ENCODE data around the gene MTMR2. TPM values are rescaled to one million over a fixed set of nuclear protein-coding genes. Genes with fewer than 3 reads are reported as not detected.

The MTMR2 gene
- total and polyA plus RNA-seq, 2 donors (not counting 1 experiment from before 2014, with no cell fraction given) = 4.8 to 15.4 TPM

DNA sequence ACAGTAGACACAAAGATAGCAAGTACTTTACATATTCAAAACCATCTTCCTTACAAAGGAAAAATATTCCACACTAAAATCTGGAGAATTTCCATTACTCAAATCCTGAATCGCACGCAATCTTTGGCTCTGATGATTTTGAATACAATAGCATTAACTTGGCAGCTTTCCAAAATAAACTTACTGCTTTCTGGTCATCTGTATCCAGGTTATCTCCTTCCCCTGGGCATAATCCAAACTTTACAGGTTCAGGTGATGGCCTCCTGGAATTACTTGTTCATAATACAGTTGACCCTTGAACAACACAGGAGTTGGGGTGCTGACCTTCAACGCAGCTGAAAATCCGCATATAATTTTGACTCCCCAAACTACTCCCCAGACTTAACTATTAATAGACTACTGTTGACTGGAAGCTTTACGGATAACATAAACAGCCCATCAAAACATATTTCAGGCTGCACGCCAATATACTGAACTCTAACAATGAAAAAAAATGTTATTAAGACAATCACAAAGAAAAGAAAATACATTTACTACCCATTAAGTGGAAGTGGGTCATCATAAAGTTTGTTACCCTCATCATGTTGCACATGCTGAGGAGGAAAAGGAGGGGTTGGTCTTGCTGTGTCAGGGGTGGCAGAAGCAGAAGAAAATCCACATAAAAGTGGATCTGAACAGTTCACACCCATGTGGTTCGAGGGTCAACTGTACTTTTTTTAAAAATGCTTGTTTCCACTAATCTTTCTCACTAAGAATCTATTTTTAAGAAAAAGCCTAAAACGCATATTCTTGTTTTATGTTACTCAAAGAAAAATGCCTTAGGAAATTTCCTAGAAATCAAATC lies 6.5 kb downstream of the MTMR2 start:
- H3K27ac ChIP-seq (ENCODE audit: low read length in 2 of 2) = no peak overlapping the region
- no peaks in the 10 kb centered on the region for H3K27me3 Mint-ChIP-seq
- H3K79me2 ChIP-seq (ENCODE audit: control insufficient read depth, insufficient read depth, low read length) = peaks cover 20% of the 10 kb centered on the region
- DNase-seq = no peak
- no peaks in the 10 kb centered on the region for H3K9me3 ChIP-seq (ENCODE audit: control extremely low read depth in 1 of 3, control insufficient read depth in 2 of 3, insufficient read depth in 1 of 3, low read length in 2 of 3)
- no peak for ATAC-seq (ENCODE audit: low read depth)
- no peak overlapping the region for H2AFZ ChIP-seq (ENCODE audit: insufficient read depth, low read depth, low read length, poor library complexity, severe bottlenecking)
- H3K36me3 ChIP-seq (replicated peaks in 1 of 2; ENCODE audit: control extremely low read depth in 1 of 2, control insufficient read depth in 1 of 2, extremely low read depth in 1 of 2, insufficient read depth in 2 of 2, low read length in 1 of 2) = peaks cover 0 to 3% of the 10 kb centered on the region in 2 experiments
- no peak for TF ChIP-seq EZH2 (IDR thresholded peaks at IDR 0.05; ENCODE audit: borderline replicate concordance, insufficient read depth, low read depth, low read length, poor library complexity, severe bottlenecking)
- TF ChIP-seq, protein P1, sequence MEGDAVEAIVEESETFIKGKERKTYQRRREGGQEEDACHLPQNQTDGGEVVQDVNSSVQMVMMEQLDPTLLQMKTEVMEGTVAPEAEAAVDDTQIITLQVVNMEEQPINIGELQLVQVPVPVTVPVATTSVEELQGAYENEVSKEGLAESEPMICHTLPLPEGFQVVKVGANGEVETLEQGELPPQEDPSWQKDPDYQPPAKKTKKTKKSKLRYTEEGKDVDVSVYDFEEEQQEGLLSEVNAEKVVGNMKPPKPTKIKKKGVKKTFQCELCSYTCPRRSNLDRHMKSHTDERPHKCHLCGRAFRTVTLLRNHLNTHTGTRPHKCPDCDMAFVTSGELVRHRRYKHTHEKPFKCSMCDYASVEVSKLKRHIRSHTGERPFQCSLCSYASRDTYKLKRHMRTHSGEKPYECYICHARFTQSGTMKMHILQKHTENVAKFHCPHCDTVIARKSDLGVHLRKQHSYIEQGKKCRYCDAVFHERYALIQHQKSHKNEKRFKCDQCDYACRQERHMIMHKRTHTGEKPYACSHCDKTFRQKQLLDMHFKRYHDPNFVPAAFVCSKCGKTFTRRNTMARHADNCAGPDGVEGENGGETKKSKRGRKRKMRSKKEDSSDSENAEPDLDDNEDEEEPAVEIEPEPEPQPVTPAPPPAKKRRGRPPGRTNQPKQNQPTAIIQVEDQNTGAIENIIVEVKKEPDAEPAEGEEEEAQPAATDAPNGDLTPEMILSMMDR (IDR thresholded peaks at IDR 0.05) = no peak
- no peak overlapping the region for H3K4me3 Mint-ChIP-seq
- no peaks in the 10 kb centered on the region for H4K20me1 ChIP-seq (ENCODE audit: control insufficient read depth, insufficient read depth, low read length, poor library complexity, severe bottlenecking)
- CTCF ChIA-PET = no interaction called here
- 97% methylated on average over 6 of the region's 8 CpGs for WGBS (ENCODE audit: insufficient coverage)
- no peak overlapping the region for H3K4me3 ChIP-seq (ENCODE audit: control extremely low read depth in 1 of 5, extremely low read depth in 1 of 5, insufficient read depth in 1 of 5, low read depth in 2 of 5, low read length in 4 of 5)
- H3K4me1 ChIP-seq (ENCODE audit: control insufficient read depth in 2 of 2, insufficient read depth in 2 of 2, low read length in 2 of 2) = no peaks in the 10 kb centered on the region
- POLR2A ChIA-PET = no interaction called here
- no peak overlapping the region for H3K9ac ChIP-seq (ENCODE audit: low read length)
- intact Hi-C loops (cut with micrococcal nuclease) = no loop called here
- H3K27ac Mint-ChIP-seq = no peak overlapping the region
- H3K4me2 ChIP-seq (replicated peaks; ENCODE audit: low read depth, low read length, poor library complexity, severe bottlenecking) = no peak overlapping the region
- no peaks in the 10 kb centered on the region for H3K9me3 Mint-ChIP-seq (ENCODE audit: insufficient read depth)
- H3K4me1 Mint-ChIP-seq = peaks cover 5% of the 10 kb centered on the region
- no peaks in the 10 kb centered on the region for H3K27me3 ChIP-seq (replicated peaks in 1 of 4; ENCODE audit: control extremely low read depth in 1 of 4, control insufficient read depth in 3 of 4, insufficient read depth in 4 of 4, low read length in 3 of 4)

DNA sequence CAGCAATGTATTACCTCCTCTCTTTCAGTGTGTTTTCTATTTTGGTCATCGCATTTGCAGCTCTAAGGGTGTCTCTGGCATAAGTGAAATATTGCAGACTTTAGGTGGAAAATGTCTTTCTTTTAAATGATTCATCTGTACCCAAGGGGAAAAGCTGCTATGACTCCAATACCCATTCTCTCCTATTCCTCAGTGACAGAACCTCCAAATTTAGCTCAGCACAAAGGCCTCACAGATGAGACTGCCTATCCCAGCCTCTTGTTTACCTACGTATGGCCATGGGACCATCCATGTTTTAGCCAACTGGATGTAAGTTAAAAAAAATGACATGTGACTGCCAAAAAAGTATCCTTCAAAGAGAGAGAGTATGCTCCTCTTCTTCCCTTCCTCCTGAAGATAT lies 7.9 kb downstream of the MTMR2 start:
- H3K9me3 ChIP-seq (ENCODE audit: control extremely low read depth in 1 of 3, control insufficient read depth in 2 of 3, insufficient read depth in 1 of 3, low read length in 2 of 3) = no peaks in the 10 kb centered on the region
- Mint-ChIP-seq H3K9me3 (ENCODE audit: insufficient read depth) (no peaks in the 10 kb centered on the region), H3K4me1 (peaks cover 2% of the 10 kb centered on the region), H3K4me3 (no peak overlapping the region), H3K27me3 (no peaks in the 10 kb centered on the region), H3K27ac (peak overlapping the region; percentile 16)
- H3K79me2 ChIP-seq (ENCODE audit: control insufficient read depth, insufficient read depth, low read length) = peaks cover 28% of the 10 kb centered on the region
- TF ChIP-seq EZH2 (IDR thresholded peaks at IDR 0.05; ENCODE audit: borderline replicate concordance, insufficient read depth, low read depth, low read length, poor library complexity, severe bottlenecking) = no peak
- TF ChIP-seq, protein P1 (IDR thresholded peaks at IDR 0.05) = no peak
- intact Hi-C loops (cut with micrococcal nuclease) = no loop called here
- H3K4me1 ChIP-seq (ENCODE audit: control insufficient read depth in 2 of 2, insufficient read depth in 2 of 2, low read length in 2 of 2) = no peaks in the 10 kb centered on the region
- H3K4me2 ChIP-seq (replicated peaks; ENCODE audit: low read depth, low read length, poor library complexity, severe bottlenecking) = no peak overlapping the region
- no peak overlapping the region for H2AFZ ChIP-seq (ENCODE audit: insufficient read depth, low read depth, low read length, poor library complexity, severe bottlenecking)
- no peaks in the 10 kb centered on the region for H3K27me3 ChIP-seq (replicated peaks in 1 of 4; ENCODE audit: control extremely low read depth in 1 of 4, control insufficient read depth in 3 of 4, insufficient read depth in 4 of 4, low read length in 3 of 4)
- H3K9ac ChIP-seq (ENCODE audit: low read length) = no peak overlapping the region
- H3K27ac ChIP-seq (ENCODE audit: low read length in 2 of 2) = no peak overlapping the region
- no peak for ATAC-seq (ENCODE audit: low read depth)
- POLR2A ChIA-PET = no interaction called here
- H4K20me1 ChIP-seq (ENCODE audit: control insufficient read depth, insufficient read depth, low read length, poor library complexity, severe bottlenecking) = no peaks in the 10 kb centered on the region
- WGBS (ENCODE audit: insufficient coverage) = no CpG with 5 or more reads among the region's 2 CpGs
- DNase-seq = no peak
- CTCF ChIA-PET = interaction anchor here (1.0 kb wide), 1 partner anchor 478 kb away, joined by 3 read pairs; no protein-coding TSS in a partner anchor
- peaks cover 0 to 3% of the 10 kb centered on the region in 2 experiments for H3K36me3 ChIP-seq (replicated peaks in 1 of 2; ENCODE audit: control extremely low read depth in 1 of 2, control insufficient read depth in 1 of 2, extremely low read depth in 1 of 2, insufficient read depth in 2 of 2, low read length in 1 of 2)
- H3K4me3 ChIP-seq (ENCODE audit: control extremely low read depth in 1 of 5, extremely low read depth in 1 of 5, insufficient read depth in 1 of 5, low read depth in 2 of 5, low read length in 4 of 5) = no peak overlapping the region

Measured in B cell (primary cell).